HG02798 (cell line): ENCODE measurements around the gene RDH16.

Source experiments
- ATAC-seq: cut with Tn5 transposase; IDR thresholded peaks from one replicate; pipeline ENCODE4 v1.9.1; 2021; ENCODE audit warnings: mild to moderate bottlenecking; ENCODE audit not compliant: unreplicated experiment, poor library complexity

RDH16 gene, protein sequence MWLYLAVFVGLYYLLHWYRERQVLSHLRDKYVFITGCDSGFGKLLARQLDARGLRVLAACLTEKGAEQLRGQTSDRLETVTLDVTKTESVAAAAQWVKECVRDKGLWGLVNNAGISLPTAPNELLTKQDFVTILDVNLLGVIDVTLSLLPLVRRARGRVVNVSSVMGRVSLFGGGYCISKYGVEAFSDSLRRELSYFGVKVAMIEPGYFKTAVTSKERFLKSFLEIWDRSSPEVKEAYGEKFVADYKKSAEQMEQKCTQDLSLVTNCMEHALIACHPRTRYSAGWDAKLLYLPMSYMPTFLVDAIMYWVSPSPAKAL

GRCh38 chr12:56957229-56958052 lies at the start of gene RDH16:
RDH16 (minus strand) TSS chr12:56957608; CDS start chr12:56957462, 146 bp downstream.
- no peak for ATAC-seq

DNA sequence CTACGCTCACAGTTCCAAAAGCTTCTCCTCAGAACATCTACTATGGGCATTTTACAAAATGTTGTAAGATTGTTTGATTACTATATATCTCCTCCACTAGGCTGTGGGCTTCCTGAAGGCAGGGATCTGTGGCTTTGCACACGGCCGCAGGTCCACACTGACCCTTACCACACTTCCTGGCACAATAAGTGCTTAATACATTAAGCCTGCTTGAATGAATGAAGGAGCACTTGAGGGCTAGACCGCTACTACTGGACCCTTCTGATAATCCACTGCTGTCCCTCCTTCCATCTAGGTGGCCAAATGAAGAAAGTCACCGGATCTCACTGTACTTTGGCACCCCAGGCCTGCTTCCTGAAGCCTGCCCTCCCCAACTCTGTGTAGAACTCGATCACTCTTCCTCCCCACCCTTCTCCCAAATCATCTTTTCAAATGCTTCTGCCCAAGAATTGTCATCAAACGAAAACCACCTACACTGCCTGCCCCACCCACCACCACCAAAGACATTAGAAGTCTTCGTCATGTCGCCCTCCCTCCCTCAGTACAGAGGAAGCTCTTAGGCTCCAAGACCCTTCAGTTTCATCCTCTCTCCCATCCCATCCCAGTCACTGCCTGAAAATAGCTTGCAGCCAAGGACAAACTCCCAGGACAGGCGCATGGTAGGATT lies 49.5 kb upstream of the RDH16 start:
- ATAC-seq = no peak

GRCh38 chr12:57005980-57006808 lies 48.8 kb upstream of the RDH16 start, which contains the start of gene ZBTB39:
ZBTB39 (minus strand) TSS chr12:57006546; CDS start chr12:57004917, 1,629 bp downstream.
- peak; percentile 78 for ATAC-seq

DNA sequence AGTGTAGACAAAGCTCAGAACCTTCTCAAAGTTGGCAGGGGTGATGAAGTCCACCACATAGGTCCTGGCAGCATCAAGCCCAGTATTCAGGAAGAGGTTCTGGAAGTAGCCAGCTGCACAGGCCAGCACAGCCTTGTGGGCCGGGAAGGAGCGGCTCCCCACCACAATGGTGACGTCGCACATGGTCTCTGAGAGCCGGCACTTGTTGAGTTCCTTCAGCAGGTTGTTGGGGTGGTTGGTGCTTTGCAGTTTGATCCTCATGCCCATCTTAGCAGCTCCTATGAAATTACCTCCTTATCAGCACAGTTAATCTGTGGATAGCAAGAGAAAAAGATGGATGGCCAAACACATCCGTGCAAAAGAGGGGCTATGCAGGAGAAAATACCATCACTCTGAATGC lies 47.2 kb upstream of the RDH16 start:
- no peak for ATAC-seq

- no peak for ATAC-seq
These were observed 46.0 kb upstream of the RDH16 start for GRCh38 chr12:57003395-57003794.

DNA sequence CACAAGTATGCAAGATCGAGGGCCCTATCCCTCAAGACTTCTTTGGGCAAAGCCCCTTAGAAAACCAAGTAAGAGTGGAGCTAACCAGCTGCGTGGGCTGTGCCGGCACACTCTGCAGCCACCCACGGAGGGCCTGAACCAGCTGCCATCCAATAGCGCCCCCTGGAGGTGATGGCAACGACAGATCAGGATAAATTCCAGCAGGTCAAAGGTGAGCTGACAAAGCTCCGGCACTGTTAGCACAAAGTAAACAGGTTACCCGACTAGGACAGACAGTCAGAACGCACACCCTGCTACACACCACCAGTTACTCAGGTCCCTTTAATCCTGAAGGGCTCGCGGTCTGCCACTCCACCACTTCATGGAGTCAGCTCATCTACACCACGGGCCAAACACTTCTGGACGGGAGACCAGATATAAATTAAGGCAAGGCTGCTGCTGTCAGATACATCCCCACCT lies 44.1 kb upstream of the RDH16 start:
- no peak for ATAC-seq

DNA sequence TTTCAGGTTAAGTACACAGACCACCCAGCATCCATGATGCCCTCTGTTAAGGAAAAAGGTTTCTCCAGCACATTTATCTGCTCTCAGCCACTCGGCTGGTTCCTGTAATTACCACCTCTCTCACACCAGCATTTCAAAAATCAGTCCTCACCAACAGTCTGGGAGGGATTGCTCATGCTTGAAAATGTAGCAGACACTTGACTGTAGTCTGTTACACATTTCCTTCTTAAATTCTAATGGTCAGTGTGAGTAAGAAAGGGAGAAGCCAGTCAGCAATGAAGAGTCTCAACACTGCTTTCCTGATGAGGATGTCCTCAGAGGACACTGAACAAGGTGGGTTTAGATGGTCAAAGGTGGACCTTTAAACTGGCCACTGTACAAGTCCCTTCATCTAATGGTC lies 43.0 kb upstream of the RDH16 start:
- no peak for ATAC-seq

DNA sequence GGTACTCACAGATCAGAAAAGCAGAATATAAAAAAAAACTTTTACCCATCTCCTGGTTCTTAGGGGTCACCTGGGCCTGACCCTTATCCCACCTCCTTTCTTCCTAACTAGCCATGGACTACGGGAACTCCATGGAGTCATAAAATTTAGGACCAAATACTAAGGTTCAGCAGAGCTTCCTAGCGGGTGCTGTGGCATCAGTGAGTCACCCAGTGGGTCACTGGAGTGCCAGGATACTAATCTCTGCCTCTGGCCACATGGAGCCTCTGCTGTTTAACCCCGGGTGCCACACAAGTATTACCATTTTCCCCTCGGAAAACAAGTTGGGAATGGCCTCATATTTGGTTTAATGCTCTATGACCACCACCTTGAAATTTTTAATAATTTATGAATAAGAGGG lies 42.0 kb upstream of the RDH16 start:
- no peak for ATAC-seq

- ATAC-seq = peak; percentile 84
These were observed 41.6 kb upstream of the RDH16 start for GRCh38 chr12:56998981-56999380.

DNA sequence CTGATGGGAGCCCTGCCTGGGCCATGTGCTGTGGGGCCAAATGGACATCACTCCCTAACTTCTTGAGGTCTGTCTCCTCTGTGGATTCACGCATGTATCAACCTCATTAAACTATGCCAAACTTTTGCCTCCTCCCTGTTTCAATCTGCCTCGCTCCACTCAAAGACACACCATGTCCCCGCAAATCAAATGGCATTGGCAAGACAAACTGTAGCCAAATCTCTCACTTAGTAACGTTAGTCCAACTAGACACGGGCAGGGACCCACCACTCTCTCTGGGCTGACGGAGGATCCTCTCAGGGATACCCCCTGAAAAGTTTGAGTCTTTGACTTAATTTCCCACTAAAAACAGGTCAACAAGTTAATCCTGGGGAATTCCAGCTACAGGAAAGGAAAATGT lies 40.9 kb upstream of the RDH16 start:
- ATAC-seq = no peak

DNA sequence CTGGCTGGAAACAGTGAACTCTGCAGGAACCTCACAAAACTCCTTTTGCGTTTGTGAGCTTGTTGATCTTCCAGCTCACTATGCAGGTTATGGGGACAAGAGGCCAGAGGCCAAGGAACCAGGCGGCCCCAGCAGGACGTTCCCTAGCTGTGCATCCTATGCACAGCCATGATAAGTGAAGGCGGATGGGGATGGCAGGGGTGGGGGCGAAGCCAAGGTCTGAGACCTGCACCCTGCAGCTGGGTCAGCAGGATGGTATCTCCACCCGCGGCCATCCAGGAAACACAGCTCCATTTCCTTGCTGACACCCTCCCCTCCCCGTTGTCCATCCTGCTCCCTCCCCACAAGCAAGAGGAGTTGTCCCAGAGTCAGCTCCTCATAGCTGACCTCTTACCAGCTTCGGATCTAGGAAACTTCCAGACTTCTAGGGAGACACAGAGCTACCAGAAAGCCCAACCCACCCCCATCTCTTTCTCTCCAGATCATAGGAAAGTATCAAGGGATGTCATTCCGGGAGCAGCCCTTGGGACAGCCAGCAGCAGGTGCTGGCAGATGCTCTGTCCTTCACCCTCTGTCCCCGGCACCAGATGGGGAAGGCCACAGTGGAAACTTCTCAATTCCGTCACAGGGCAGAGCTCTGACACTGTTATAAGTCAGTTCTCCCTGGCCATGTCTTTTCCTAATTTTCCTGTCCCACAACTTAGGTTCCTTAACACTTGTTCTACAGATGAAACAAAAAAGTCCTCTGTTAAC lies 39.6 kb upstream of the RDH16 start:
- ATAC-seq = no peak

DNA sequence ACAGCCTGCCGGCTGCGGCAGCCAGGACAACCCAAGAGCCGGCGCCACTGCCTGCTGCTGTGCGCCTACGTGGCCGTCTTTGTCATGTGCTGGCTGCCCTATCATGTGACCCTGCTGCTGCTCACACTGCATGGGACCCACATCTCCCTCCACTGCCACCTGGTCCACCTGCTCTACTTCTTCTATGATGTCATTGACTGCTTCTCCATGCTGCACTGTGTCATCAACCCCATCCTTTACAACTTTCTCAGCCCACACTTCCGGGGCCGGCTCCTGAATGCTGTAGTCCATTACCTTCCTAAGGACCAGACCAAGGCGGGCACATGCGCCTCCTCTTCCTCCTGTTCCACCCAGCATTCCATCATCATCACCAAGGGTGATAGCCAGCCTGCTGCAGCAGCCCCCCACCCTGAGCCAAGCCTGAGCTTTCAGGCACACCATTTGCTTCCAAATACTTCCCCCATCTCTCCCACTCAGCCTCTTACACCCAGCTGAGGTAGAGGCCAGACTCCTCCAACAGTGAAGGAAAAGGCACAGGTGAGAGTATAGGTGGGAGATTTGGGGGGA lies 38.6 kb upstream of the RDH16 start:
- no peak for ATAC-seq

DNA sequence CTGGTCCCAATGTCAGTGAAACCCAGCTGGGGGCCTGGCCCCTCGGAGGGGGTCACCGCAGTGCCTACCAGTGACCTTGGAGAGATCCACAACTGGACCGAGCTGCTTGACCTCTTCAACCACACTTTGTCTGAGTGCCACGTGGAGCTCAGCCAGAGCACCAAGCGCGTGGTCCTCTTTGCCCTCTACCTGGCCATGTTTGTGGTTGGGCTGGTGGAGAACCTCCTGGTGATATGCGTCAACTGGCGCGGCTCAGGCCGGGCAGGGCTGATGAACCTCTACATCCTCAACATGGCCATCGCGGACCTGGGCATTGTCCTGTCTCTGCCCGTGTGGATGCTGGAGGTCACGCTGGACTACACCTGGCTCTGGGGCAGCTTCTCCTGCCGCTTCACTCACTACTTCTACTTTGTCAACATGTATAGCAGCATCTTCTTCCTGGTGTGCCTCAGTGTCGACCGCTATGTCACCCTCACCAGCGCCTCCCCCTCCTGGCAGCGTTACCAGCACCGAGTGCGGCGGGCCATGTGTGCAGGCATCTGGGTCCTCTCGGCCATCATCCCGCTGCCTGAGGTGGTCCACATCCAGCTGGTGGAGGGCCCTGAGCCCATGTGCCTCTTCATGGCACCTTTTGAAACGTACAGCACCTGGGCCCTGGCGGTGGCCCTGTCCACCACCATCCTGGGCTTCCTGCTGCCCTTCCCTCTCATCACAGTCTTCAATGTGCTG lies 38.0 kb upstream of the RDH16 start:
- no peak for ATAC-seq

GRCh38 chr12:56994231-56994746 lies 36.9 kb upstream of the RDH16 start:
- ATAC-seq = no peak

DNA sequence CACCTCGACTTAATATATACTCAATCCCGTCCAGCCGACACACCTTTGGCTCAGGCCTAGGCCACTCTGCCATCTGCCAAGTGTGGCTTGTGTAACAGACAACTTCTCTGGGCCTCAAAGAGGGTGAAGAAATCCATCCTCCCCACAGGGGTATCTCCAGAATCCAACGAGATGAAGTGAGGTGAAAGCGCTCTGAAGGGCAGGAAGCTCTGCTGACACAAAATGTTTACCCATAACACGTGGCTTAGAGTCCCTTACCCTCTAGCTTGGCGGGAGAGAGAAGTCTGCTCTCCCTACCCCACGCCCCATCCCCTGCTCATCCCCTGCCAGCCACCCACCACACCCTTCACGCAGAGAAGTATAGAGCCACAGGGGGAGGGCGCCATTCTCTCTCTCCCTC lies 35.9 kb upstream of the RDH16 start:
- ATAC-seq = no peak

DNA sequence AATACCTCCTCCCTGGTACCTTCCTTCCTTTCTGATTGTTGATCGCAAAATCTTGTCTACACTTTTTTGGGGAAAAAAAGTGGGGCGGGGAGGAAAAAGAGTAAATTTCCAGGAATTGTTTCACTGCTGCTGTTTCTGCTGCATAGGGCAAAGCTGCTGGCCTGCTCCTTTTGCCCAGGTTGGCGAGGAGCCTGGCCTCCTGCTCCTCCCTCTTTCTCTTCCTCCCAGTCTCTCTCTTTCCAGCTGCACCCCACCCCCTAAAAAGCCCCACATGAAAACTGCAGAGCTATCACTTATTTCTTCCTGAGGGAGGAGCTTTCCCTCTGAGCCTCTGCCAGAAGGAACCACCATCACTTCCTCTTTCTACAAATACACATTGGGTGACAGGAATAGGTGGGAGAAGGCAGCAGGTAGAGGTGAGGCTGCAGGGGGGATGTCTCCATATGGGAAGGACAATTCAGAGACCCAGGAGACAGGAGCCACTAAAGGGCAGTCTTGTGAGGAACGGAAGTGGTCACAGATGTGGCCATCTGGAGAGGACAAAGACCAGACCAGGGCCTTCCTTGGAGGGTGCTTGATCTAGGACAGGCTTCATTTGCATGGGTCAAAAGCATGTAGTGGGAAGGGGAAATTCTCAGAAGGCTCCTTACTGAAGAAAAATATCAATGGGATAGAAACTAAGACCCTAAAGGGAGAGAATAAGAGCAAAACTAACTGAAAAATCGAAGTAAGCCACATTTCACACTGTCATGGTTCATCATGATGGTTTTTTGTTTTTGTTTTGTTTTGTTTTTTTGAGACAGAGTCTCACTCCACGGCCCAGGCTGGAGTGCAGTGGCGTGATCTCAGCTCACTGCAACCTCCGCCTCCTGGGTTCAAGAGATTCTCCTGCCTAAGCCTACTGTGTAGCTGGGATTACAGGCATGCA lies 34.2 kb upstream of the RDH16 start:
- no peak for ATAC-seq

DNA sequence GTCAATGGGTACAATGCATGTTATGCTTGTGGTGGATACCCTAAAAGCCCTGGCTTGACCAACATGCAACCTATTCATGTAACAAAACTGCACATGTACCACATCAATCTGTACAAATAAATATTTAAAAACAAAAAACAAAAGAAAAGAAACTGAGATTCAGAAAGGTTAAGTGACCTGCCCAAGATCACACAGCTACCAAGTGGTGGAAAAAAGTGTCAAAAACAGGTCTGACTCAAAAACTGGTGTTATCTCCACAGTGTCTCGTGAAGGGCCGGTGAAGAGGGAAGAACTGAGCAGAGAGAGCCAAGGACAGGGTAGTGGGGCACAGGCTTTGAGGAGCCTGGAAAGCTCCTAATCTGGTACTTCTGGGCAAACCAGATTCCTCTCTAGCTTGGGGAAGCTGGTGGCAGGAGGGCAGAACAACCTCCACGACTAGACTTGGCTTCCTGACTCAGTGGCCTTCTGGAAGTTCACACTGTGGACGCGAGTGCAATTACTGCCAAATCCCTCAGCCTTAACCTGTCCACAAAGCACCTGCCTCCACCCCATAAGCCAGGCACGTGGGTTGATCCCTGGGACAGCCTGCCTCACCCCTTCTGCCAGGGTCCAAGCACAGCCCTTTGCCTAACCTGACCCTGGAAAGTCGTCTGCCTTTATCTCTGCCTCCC lies 33.4 kb upstream of the RDH16 start:
- ATAC-seq = no peak
